Measurements from ENCODE around the gene CYP3A5. TPM values are rescaled to one million over a fixed set of nuclear protein-coding genes. Genes with fewer than 3 reads are reported as not detected.

The CYP3A5 gene
- total RNA-seq, 1 experiment from 2014 or later = not detected

GRCh38 chr7:99616359-99617191 is 63.2 kb downstream of the CYP3A5 start, which contains the start of gene ZSCAN25:
Gene ZSCAN25 (plus strand): TSS chr7:99616946. CDS start chr7:99619607, 2,661 bp downstream.
- Histone ChIP-seq H3K4me2 (ENCODE audit: insufficient read depth, insufficient read length, low read length) (peak within 1 kb of the TSS; percentile 38), H3K79me1 (ENCODE audit: insufficient read depth, low read depth, low read length, poor library complexity, severe bottlenecking) (peaks cover 4% of the 10 kb centered on the region), H3K23me2 (ENCODE audit: insufficient read length, low read depth, low read length, poor library complexity, severe bottlenecking) (peaks cover 7% of the 10 kb centered on the region), H3K27ac (ENCODE audit: insufficient read length, low read depth, low read length) (no peak within 1 kb of the TSS), H4K8ac (replicated peaks; ENCODE audit: insufficient read length, low read depth, low read length) (no peak within 1 kb of the TSS), H2BK12ac (ENCODE audit: insufficient read length, low read depth, low read length) (no peak within 1 kb of the TSS), H2AK5ac (ENCODE audit: insufficient read length, low read length) (no peak within 1 kb of the TSS), H2BK120ac (ENCODE audit: low read depth, low read length, poor library complexity, severe bottlenecking) (no peak within 1 kb of the TSS), H4K91ac (ENCODE audit: insufficient read length, low read depth, low read length) (no peak within 1 kb of the TSS), H3T11ph (ENCODE audit: low read length) (no peak within 1 kb of the TSS), H3K56ac (ENCODE audit: insufficient read length, low read depth, low read length) (peak within 1 kb of the TSS; percentile 3), H3K79me2 (ENCODE audit: insufficient read depth, low read length) (no peaks in the 10 kb centered on the region), H3K23ac (ENCODE audit: insufficient read length, low read depth, low read length) (no peak within 1 kb of the TSS), H3K9me3 (ENCODE audit: control insufficient read depth, low read depth, low read length) (no peaks in the 10 kb centered on the region), H2BK5ac (ENCODE audit: insufficient read length, low read length) (peak within 1 kb of the TSS; percentile 4), H3K4me1 (ENCODE audit: insufficient read depth, low read length) (no peaks in the 10 kb centered on the region), H4K5ac (ENCODE audit: insufficient read length, low read depth, low read length) (peak within 1 kb of the TSS; percentile 41), H3K14ac (ENCODE audit: insufficient read depth, low read length) (peak within 1 kb of the TSS; percentile 90), H2BK15ac (ENCODE audit: low read depth, low read length) (no peak within 1 kb of the TSS; the same call in 1 of the 2 replicates), H3K9ac (ENCODE audit: extremely low read depth, insufficient read length, low read length) (peak within 1 kb of the TSS; percentile 93), H2BK20ac (ENCODE audit: low read depth, low read length, poor library complexity, severe bottlenecking) (no peak within 1 kb of the TSS), H4K20me1 (ENCODE audit: control insufficient read depth, insufficient read depth, insufficient read length) (no peaks in the 10 kb centered on the region), H2AFZ (ENCODE audit: low read length) (no peak within 1 kb of the TSS), H3K4ac (ENCODE audit: low read depth, low read length) (no peak within 1 kb of the TSS), H3K27me3 (ENCODE audit: insufficient read depth, low read length) (no peaks in the 10 kb centered on the region), H3K18ac (ENCODE audit: insufficient read length, low read depth, low read length) (peak within 1 kb of the TSS; percentile 92)
- Mint-ChIP-seq H3K9me3 (no peaks in the 10 kb centered on the region; a peak in 2 of 5 replicates), H3K36me3 (ENCODE audit: insufficient read depth in 1 of 3, low read depth in 3 of 3) (peaks cover 23 to 40% (median 37%) of the 10 kb centered on the region in 3 experiments), H3K4me3 (peak within 1 kb of the TSS; percentile 92 to 94), H3K27ac (peak within 1 kb of the TSS; percentile 89 to 99 (median 98)), H3K27me3 (ENCODE audit: low read depth) (peaks cover 6% of the 10 kb centered on the region), H3K4me1 (peaks cover 11 to 18% of the 10 kb centered on the region in 2 experiments)
- TF ChIP-seq CTCF (conservative IDR thresholded peaks at IDR 0.05) = peak; percentile 76
- no CpG with 5 or more reads among the region's 60 CpGs for WGBS (ENCODE audit: extremely low coverage, insufficient read length, low lambda C conversion rate)
- DNase-seq = peak; percentile 96
